RWPE2 (cell line): ENCODE results near the gene ATRN.

Experiments
- ATAC-seq: fragments of 200-7000 bp; cut with Tn5 transposase; 3 replicates; pipeline ENCODE4 v1.9.1; 2021; ENCODE audit warnings: low read depth
- DNase-seq: peaks from one replicate; pipeline ENCODE4 v3.0.0-alpha.2; 2020; ENCODE audit warnings: low spot score
- H3K27ac ChIP-seq: fragments of 450-650 bp; 2 replicates; pipeline ENCODE4 v1.5.1; 2017; ENCODE audit warnings: mild to moderate bottlenecking; ENCODE audit not compliant: poor library complexity, severe bottlenecking
- H3K27me3 ChIP-seq: fragments of 250-450 bp; sonication (Bioruptor Pico); 2 replicates; pipeline ENCODE4 v1.5.1; 2021; ENCODE audit warnings: mild to moderate bottlenecking, moderate library complexity; ENCODE audit not compliant: insufficient read depth, poor library complexity, severe bottlenecking
- H3K36me3 ChIP-seq: fragments of 250-450 bp; sonication (Bioruptor Pico); 2 replicates; pipeline ENCODE4 v1.5.1; 2020; ENCODE audit warnings: low read depth, mild to moderate bottlenecking, moderate library complexity
- H3K4me1 ChIP-seq: fragments of 250-450 bp; sonication (Bioruptor Pico); 2 replicates; pipeline ENCODE4 v1.5.1; 2021; ENCODE audit warnings: mild to moderate bottlenecking, moderate library complexity; ENCODE audit not compliant: insufficient read depth, poor library complexity, severe bottlenecking
- H3K4me3 ChIP-seq: fragments of 250-450 bp; sonication (Bioruptor Pico); 2 replicates; pipeline ENCODE4 v1.5.1; 2021; ENCODE audit warnings: mild to moderate bottlenecking, moderate library complexity; ENCODE audit not compliant: severe bottlenecking
- H3K9me3 ChIP-seq: fragments of 250-450 bp; sonication (Bioruptor Pico); 2 replicates; pipeline ENCODE4 v1.5.1; 2021; ENCODE audit warnings: mild to moderate bottlenecking, moderate library complexity; ENCODE audit not compliant: severe bottlenecking
- CTCF ChIP-seq: fragments of 450-650 bp; IDR thresholded peaks from one replicate; pipeline ENCODE4 v1.5.1; 2017; ENCODE audit warnings: mild to moderate bottlenecking, moderate library complexity; ENCODE audit not compliant: poor library complexity, severe bottlenecking

ATRN gene

GRCh38 chr20:3553663-3554062, 82.8 kb downstream of the ATRN start:
- Histone ChIP-seq H3K4me3 (no peak overlapping the region), H3K36me3 (peaks cover 12% of the 10 kb centered on the region), H3K4me1 (no peaks in the 10 kb centered on the region), H3K9me3 (no peaks in the 10 kb centered on the region), H3K27me3 (no peaks in the 10 kb centered on the region), H3K27ac (no peak overlapping the region)
- ATAC-seq (no peak), DNase-seq (no peak)
- TF ChIP-seq CTCF: no peak

GRCh38 chr20:3557237-3557785, 86.5 kb downstream of the ATRN start:
- Histone ChIP-seq H3K36me3 (peaks cover 11% of the 10 kb centered on the region; the same call in 1 of the 2 replicates), H3K27ac (no peak overlapping the region), H3K4me1 (no peaks in the 10 kb centered on the region), H3K9me3 (no peaks in the 10 kb centered on the region), H3K4me3 (no peak overlapping the region), H3K27me3 (no peaks in the 10 kb centered on the region)
- ATAC-seq: no peak
- no peak for DNase-seq
- TF ChIP-seq CTCF: no peak

GRCh38 chr20:3559231-3559630, 88.4 kb downstream of the ATRN start:
- Histone ChIP-seq H3K27ac (no peak overlapping the region), H3K4me3 (no peak overlapping the region), H3K4me1 (no peaks in the 10 kb centered on the region), H3K9me3 (no peaks in the 10 kb centered on the region), H3K27me3 (no peaks in the 10 kb centered on the region), H3K36me3 (peaks cover 26% of the 10 kb centered on the region)
- ATAC-seq (no peak), DNase-seq (no peak)
- TF ChIP-seq CTCF: no peak

- H3K4me3 ChIP-seq: no peak overlapping the region
- TF ChIP-seq CTCF: no peak
- no peak overlapping the region for H3K27ac ChIP-seq
- no peak for ATAC-seq
- no peaks in the 10 kb centered on the region for H3K9me3 ChIP-seq
- H3K4me1 ChIP-seq: no peaks in the 10 kb centered on the region
- H3K36me3 ChIP-seq: peaks cover 26% of the 10 kb centered on the region
- no peaks in the 10 kb centered on the region for H3K27me3 ChIP-seq
- no peak for DNase-seq
Observed at GRCh38 chr20:3559637-3560036, 88.8 kb downstream of the ATRN start.

- H3K4me1 ChIP-seq: no peaks in the 10 kb centered on the region
- H3K27me3 ChIP-seq: no peaks in the 10 kb centered on the region
- peaks cover 26% of the 10 kb centered on the region for H3K36me3 ChIP-seq
- H3K4me3 ChIP-seq: no peak overlapping the region
- no peak overlapping the region for H3K27ac ChIP-seq
- no peaks in the 10 kb centered on the region for H3K9me3 ChIP-seq
- DNase-seq (no peak), ATAC-seq (no peak)
- no peak for TF ChIP-seq CTCF
Observed at GRCh38 chr20:3560162-3560561, 89.3 kb downstream of the ATRN start.
